AG09309 (cell line): ENCODE measurements around the gene MTFR1L.

Experiments
- DNase-seq: peaks from one replicate; pipeline ENCODE4 v3.0.0-alpha.2; 2010; ENCODE audit warnings: low read depth
- H3K4me3 ChIP-seq: 2 replicates; pipeline ENCODE4 v1.5.1; 2011; ENCODE audit warnings: mild to moderate bottlenecking, low read depth, low read length, moderate library complexity; ENCODE audit not compliant: control insufficient read depth
- CTCF ChIP-seq: IDR thresholded peaks from 2 replicates; pipeline ENCODE4 v1.5.1; 2011; ENCODE audit warnings: mild to moderate bottlenecking, low read depth, low read length, inconsistent platforms; ENCODE audit not compliant: insufficient read depth, control insufficient read depth; ENCODE audit errors: missing control alignments

MTFR1L gene

GRCh38 chr1:25847929-25848328 is 28.2 kb downstream of the MTFR1L start:
- no peak for TF ChIP-seq CTCF
- no peak overlapping the region for H3K4me3 ChIP-seq
- no peak for DNase-seq

- no peak for DNase-seq
- H3K4me3 ChIP-seq = no peak overlapping the region
- TF ChIP-seq CTCF = no peak
Observed at GRCh38 chr1:25848531-25848930, 28.8 kb downstream of the MTFR1L start.

- no peak for TF ChIP-seq CTCF
- no peak overlapping the region for H3K4me3 ChIP-seq
- no peak for DNase-seq
Observed at GRCh38 chr1:25854554-25854953, 34.8 kb downstream of the MTFR1L start.

- TF ChIP-seq CTCF = no peak
- H3K4me3 ChIP-seq = no peak overlapping the region
- DNase-seq = no peak
Observed at GRCh38 chr1:25856856-25857255, 37.1 kb downstream of the MTFR1L start.

GRCh38 chr1:25858494-25858893 is 38.7 kb downstream of the MTFR1L start:
- no peak for TF ChIP-seq CTCF
- DNase-seq = no peak

GRCh38 chr1:25858906-25859789 is 39.4 kb downstream of the MTFR1L start, which contains the start of gene AUNIP:
Gene AUNIP, minus strand, starts transcription at chr1:25859457. Its CDS starts 100 bp downstream, at chr1:25859357.
- no peak for TF ChIP-seq CTCF
- DNase-seq = peak; percentile 39

More at GRCh38 chr1:25858494-25858893, 38.7 kb downstream of the MTFR1L start:
- H3K4me3 ChIP-seq = peak overlapping the region; percentile 85

More at GRCh38 chr1:25858906-25859789, 39.4 kb downstream of the MTFR1L start, which contains the start of gene AUNIP:
- H3K4me3 ChIP-seq = peak within 1 kb of the TSS; percentile 85
